Stomach (tissue), 4 donors: Measurements from ENCODE around the gene HMGCL.

ENCODE experiments used
- CTCF ChIP-seq, 7 experiments: fragments of 450-650 bp in 4 of 7; fragments of 200-600 bp in 3 of 7; sonication (generic) in 3 of 7; IDR thresholded peaks; one replicate each; pipeline ENCODE4 v1.5.1; 2016 to 2019; ENCODE audit warnings: antibody characterized with exemption in 7 of 7, control low read depth in 2 of 7, mild to moderate bottlenecking in 1 of 7
- POLR2A ChIP-seq, 4 donors: fragments of 450-650 bp; IDR thresholded peaks; one replicate each; pipeline ENCODE4 v1.6.1; 2016; ENCODE audit warnings: antibody characterized with exemption in 4 of 4, control low read depth in 2 of 4, mild to moderate bottlenecking in 1 of 4, moderate library complexity in 1 of 4
- POLR2AphosphoS5 ChIP-seq, 3 donors: sonication (generic); formaldehyde crosslinking; IDR thresholded peaks; one replicate each; pipeline ENCODE4 v1.6.1; 2016; ENCODE audit warnings: antibody characterized with exemption in 3 of 3

GRCh38 chr1:23825762-23826522, 713 bp upstream of the HMGCL start:
- TF ChIP-seq CTCF (IDR thresholded peaks at IDR 0.05) (no peak), POLR2A (IDR thresholded peaks at IDR 0.05) (no peak), POLR2AphosphoS5 (IDR thresholded peaks at IDR 0.05) (no peak)
